Measurements from ENCODE around the gene MEIOB. TPM values are rescaled to one million over a fixed set of nuclear protein-coding genes. Genes with fewer than 3 reads are reported as not detected.

Gene MEIOB
- total RNA-seq, 1 donor from 2014 or later: not detected

GRCh38 chr16:1787056-1787321, 85.0 kb downstream of the MEIOB start:
- intact Hi-C loops (cut with micrococcal nuclease): loop anchor here (10.0 kb wide), 1 partner anchor 748 kb away; the partner anchor contains the start of genes CEMP1 and PDPK1
- no peak overlapping the region for H3K4me3 Mint-ChIP-seq
- peaks cover 4% of the 10 kb centered on the region for H3K36me3 Mint-ChIP-seq (ENCODE audit: low read depth)
- H3K27ac Mint-ChIP-seq: no peak overlapping the region
- no peak for DNase-seq (ENCODE audit: low spot score)
- H3K4me1 Mint-ChIP-seq (ENCODE audit: low read depth): no peaks in the 10 kb centered on the region
- H3K27me3 Mint-ChIP-seq (ENCODE audit: insufficient read depth): no peaks in the 10 kb centered on the region
- no peaks in the 10 kb centered on the region for H3K9me3 Mint-ChIP-seq

- DNase-seq (ENCODE audit: low spot score): no peak
- no peaks in the 10 kb centered on the region for H3K27me3 Mint-ChIP-seq (ENCODE audit: insufficient read depth)
- H3K36me3 Mint-ChIP-seq (ENCODE audit: low read depth): peaks cover 4% of the 10 kb centered on the region
- H3K9me3 Mint-ChIP-seq: no peaks in the 10 kb centered on the region
- H3K4me3 Mint-ChIP-seq: no peak overlapping the region
- no peak overlapping the region for H3K27ac Mint-ChIP-seq
- no peaks in the 10 kb centered on the region for H3K4me1 Mint-ChIP-seq (ENCODE audit: low read depth)
- intact Hi-C loops (cut with micrococcal nuclease): loop anchor here (10.0 kb wide), 1 partner anchor 748 kb away; the partner anchor contains the start of genes CEMP1 and PDPK1
Measured at GRCh38 chr16:1786242-1787055, 85.5 kb downstream of the MEIOB start.

- Mint-ChIP-seq H3K4me1 (ENCODE audit: low read depth) (no peaks in the 10 kb centered on the region), H3K4me3 (no peak overlapping the region), H3K36me3 (ENCODE audit: low read depth) (peaks cover 4% of the 10 kb centered on the region), H3K27me3 (ENCODE audit: insufficient read depth) (no peaks in the 10 kb centered on the region), H3K9me3 (no peaks in the 10 kb centered on the region), H3K27ac (no peak overlapping the region)
- DNase-seq (ENCODE audit: low spot score): no peak
- intact Hi-C loops (cut with micrococcal nuclease): loop anchor here (10.0 kb wide), 1 partner anchor 749 kb away; the partner anchor contains the start of genes CEMP1 and PDPK1
Measured at GRCh38 chr16:1785846-1786170, 86.2 kb downstream of the MEIOB start.

- Mint-ChIP-seq H3K27ac (no peak overlapping the region), H3K27me3 (ENCODE audit: insufficient read depth) (no peaks in the 10 kb centered on the region), H3K9me3 (no peaks in the 10 kb centered on the region), H3K4me3 (peak overlapping the region; percentile 75), H3K36me3 (ENCODE audit: low read depth) (peaks cover 4% of the 10 kb centered on the region), H3K4me1 (ENCODE audit: low read depth) (no peaks in the 10 kb centered on the region)
- DNase-seq (ENCODE audit: low spot score): no peak
- intact Hi-C loops (cut with micrococcal nuclease): loop anchor here (5.0 to 10.0 kb wide), 2 partner anchors 142 to 750 kb away; partner anchors contain the start of genes CEMP1 and PDPK1
Measured at GRCh38 chr16:1784977-1785845, 86.8 kb downstream of the MEIOB start.

Other genes starting within 250 kb of the MEIOB start
- 106 and 119 TPM in 2 replicates for gene JPT2, start 193.9 kb downstream of the MEIOB start, total RNA-seq
- 84.4 and 84.6 TPM in 2 replicates for gene MAPK8IP3, start 166.0 kb downstream of the MEIOB start, total RNA-seq
- gene NME3, start 100.6 kb downstream of the MEIOB start, total RNA-seq: 49.5 and 49.9 TPM in 2 replicates
- gene EME2, start 99.4 kb downstream of the MEIOB start, total RNA-seq: 31.0 and 32.7 TPM in 2 replicates
- 209 and 215 TPM in 2 replicates for gene MRPS34, start 99.0 kb downstream of the MEIOB start, total RNA-seq
- 30.3 and 30.8 TPM in 2 replicates for gene SPSB3, start 89.6 kb downstream of the MEIOB start, total RNA-seq
- gene NUBP2, start 89.2 kb downstream of the MEIOB start, total RNA-seq: 81.6 and 82.8 TPM in 2 replicates
- not detected in 2 replicates for gene IGFALS, start 78.5 kb downstream of the MEIOB start, total RNA-seq
- gene HAGH, start 45.3 kb downstream of the MEIOB start, total RNA-seq: 57.8 and 58.7 TPM in 2 replicates
- 19.4 and 20.2 TPM in 2 replicates for gene FAHD1, start 45.0 kb downstream of the MEIOB start, total RNA-seq
- not detected in 2 replicates for gene HS3ST6, start 46.3 kb upstream of the MEIOB start, total RNA-seq
- gene MSRB1, start 71.0 kb upstream of the MEIOB start, total RNA-seq: 22.1 and 26.1 TPM in 2 replicates
- gene RPL3L, start 82.5 kb upstream of the MEIOB start, total RNA-seq: 1.1 and 1.9 TPM in 2 replicates
- 134 and 138 TPM in 2 replicates for gene NDUFB10, start 87.4 kb upstream of the MEIOB start, total RNA-seq
- 3,144 and 3,145 TPM in 2 replicates for gene RPS2, start 92.7 kb upstream of the MEIOB start, total RNA-seq
- gene RNF151, start 94.7 kb upstream of the MEIOB start, total RNA-seq: 0.70 and 0.93 TPM in 2 replicates
- gene TBL3, start 99.9 kb upstream of the MEIOB start, total RNA-seq: 84.9 and 87.3 TPM in 2 replicates
- 0.24 TPM in 1 of 2 replicates, not detected in the other for gene NOXO1, start 109.3 kb upstream of the MEIOB start, total RNA-seq
- gene GFER, start 112.0 kb upstream of the MEIOB start, total RNA-seq: 46.2 and 54.0 TPM in 2 replicates
- gene SYNGR3, start 117.8 kb upstream of the MEIOB start, total RNA-seq: 21.2 and 26.3 TPM in 2 replicates
- gene ZNF598, start 137.7 kb upstream of the MEIOB start, total RNA-seq: 100 and 105 TPM in 2 replicates
- 3.6 and 3.9 TPM in 2 replicates for gene NPW, start 147.6 kb upstream of the MEIOB start, total RNA-seq
- gene NHERF2, start 154.7 kb upstream of the MEIOB start, total RNA-seq: 2.2 and 2.5 TPM in 2 replicates
- 50.0 and 52.7 TPM in 2 replicates for gene NTHL1, start 175.7 kb upstream of the MEIOB start, total RNA-seq
- gene TSC2, start 175.8 kb upstream of the MEIOB start, total RNA-seq: 96.4 and 111 TPM in 2 replicates

All from activated T-helper 1 cell treated with anti-CD3 and anti-CD28 coated beads, Interleukin-12 subunit alpha, Interleukin-12 subunit beta, Interleukin-2, Interleukin-4 antibody, amounts not matched to agents 30 ng/mL and 10 ng/mL and 1 ng/mL, durations not matched to agents 14 hours and 24 hours and 36 hours (primary cell).